HG02588 (cell line): ENCODE results near the gene PRKG1.
"Not testable (repeated sequence)": the region's sequence is repeated elsewhere in the genome, so short reads cannot be mapped to it uniquely, and the experiment has no call there.

ENCODE experiments used
- ATAC-seq: cut with Tn5 transposase; IDR thresholded peaks from one replicate; pipeline ENCODE4 v1.9.1; 2021; ENCODE audit warnings: mild to moderate bottlenecking, moderate library complexity; ENCODE audit not compliant: unreplicated experiment

The PRKG1 gene

DNA sequence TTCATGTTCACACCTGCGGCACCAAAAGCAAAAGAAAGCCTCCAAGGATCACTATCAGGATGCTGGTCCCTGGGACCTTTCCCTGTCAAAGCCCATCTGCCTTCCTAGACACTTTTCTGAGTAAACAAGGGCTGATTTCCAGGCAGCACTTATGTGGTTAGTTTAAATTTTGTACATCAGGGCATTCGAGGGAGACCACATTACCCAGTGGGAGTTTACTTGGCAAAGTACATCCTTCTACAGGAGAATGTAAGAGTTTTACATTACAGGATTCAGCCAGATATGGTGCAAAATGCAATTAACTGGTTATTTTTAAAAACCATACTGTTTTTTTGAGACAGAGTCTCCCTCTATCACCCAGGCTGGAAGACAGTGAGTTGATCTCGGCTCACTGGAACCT lies 493.0 kb downstream of the PRKG1 start:
- ATAC-seq: no peak

DNA sequence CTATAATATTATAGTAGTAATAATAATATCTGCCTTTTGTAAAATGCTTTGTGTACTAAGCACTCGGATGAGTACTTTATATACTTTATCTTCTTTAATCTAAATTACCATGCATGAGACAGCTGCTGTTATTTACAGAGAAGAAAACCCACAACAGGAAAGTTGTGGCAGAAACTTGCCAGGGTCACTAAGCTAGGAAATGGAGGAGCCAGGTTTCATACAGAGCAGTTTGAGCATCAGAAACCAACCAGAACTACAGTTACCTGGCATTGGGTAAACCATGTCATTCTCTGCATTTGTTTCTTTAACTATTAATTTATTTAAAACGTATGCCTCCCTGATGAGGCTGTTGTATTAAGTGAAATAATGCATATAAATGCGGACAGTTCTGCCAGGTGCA lies 495.2 kb downstream of the PRKG1 start:
- no peak for ATAC-seq

DNA sequence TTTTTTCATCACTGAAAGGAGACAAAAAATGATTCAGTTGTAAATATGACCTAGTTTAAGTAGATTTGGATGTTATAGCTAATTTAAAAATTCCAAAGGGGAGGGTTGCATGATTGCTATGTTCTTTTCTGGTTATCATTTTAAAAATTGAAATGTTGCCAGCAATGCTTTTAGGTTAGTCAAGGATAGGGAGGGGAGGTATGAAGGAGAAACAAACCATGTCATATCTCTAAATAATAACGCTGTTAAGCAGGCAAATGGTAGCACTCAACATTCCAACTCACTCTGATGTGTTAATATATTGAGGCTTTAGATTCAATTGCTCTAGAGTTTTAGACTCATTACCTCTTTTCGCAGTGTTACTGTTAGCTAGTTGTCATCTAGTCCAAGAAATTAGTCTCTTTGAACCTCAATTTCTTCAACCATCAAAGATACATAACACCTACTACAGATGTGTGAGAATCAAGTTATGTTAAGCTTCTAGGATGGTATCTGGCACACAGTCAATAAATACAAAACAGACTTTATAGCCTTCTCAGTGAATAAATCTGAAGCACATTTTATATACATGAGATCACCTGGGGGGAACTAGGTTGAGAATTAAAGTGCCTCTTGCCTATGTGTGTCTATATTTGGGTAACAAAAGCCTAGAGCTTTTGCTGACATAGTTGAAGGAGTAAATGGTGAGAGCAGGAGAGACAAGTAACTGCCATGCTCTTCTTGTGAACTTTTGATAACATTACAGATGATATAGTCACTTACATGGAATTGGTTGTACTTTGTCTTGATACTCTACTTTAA lies 500.2 kb downstream of the PRKG1 start:
- ATAC-seq: no peak

DNA sequence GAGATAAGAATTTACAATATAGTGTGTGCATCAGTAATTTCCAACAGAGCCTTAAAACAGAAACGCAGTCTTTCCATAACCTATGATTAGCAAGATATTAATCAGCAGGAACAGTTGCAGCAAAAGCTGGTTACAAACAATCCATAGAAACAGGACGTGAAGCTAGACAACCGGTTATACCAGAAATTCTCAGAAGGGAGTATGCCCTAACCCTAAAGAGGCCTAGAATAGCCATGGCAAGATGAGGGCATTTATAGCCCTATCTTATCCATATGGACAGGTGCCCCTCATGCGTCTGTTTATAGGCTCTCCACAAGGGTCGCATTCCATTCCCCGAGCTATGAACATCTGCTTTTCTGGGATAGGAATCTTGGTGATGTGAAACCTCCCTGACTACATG lies 506.9 kb downstream of the PRKG1 start:
- not testable (repeated sequence) for ATAC-seq

DNA sequence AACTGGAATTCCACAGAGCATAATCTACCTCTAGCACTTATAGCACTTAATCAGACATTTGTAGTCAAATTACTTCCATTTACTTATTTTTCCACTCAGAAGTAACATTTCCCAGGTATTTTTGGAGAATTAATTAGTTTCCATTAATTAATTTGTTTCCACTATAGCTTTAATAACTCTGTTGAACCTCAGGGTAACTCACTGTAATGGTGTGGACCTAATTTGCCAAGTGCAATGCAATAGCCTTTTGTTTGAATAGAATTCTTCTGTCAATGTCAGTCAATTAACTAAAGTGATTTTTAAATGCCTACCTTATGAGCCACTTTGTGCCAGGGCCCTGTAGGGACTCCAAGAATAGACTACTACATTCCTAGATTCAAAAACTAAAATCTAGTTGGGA lies 509.7 kb downstream of the PRKG1 start:
- no peak for ATAC-seq

DNA sequence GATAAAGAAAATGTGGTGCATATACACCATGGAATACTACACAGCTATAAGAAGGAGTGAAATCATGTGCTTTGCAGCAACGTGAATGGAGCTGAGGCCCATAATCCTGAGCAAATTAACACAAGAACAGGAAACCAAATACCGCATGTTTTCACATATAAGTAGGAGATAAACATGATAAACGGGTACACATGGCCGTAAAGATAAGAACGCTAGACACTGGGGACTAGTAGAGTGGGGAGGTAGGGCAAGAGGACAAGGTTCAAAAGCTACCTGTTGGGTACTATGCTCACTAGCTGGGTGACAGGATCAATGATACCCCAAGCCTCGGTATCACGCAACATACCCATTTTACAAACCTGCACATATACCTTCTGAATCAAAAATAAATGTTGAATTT lies 511.5 kb downstream of the PRKG1 start:
- ATAC-seq: no peak

GRCh38 chr10:51588984-51589383 lies 514.7 kb downstream of the PRKG1 start:
- ATAC-seq: no peak

- ATAC-seq: no peak
Measured at GRCh38 chr10:51590818-51591217, 516.5 kb downstream of the PRKG1 start.

GRCh38 chr10:51596695-51597094 lies 522.4 kb downstream of the PRKG1 start:
- no peak for ATAC-seq

- no peak for ATAC-seq
Measured at GRCh38 chr10:51599647-51600046, 525.4 kb downstream of the PRKG1 start.

GRCh38 chr10:51602326-51602725 lies 528.0 kb downstream of the PRKG1 start:
- ATAC-seq: no peak

GRCh38 chr10:51604579-51604978 lies 530.3 kb downstream of the PRKG1 start:
- no peak for ATAC-seq

DNA sequence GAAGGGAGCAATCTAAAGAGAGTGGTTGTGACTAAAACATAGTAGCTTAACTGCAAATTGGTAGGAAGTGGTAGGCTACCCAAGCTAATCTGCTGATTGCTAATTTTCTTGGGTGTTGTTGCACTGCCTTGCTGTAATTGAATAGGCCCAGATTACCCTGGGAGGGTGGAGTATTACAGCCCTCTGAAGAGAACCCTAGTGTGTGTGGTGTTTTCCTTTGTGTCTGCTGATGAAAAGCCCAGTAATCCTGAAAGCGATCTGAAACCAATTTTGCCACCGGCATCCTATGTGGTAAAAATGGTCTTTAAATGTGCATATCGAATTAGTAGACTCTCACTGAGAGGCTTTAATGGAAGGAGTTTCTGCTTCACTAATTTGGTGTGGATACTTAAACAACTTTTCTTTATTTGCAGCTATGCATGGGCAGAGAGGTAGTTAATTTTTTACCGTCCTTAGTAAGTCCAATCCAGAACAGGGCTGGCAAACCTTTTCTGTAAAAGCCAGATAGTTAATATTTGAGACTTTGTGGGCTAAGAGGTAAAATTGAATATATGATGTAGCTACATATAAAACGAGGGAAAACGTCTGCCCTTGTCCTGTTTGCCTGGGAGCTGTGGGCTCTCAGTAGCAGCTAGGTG lies 532.7 kb downstream of the PRKG1 start:
- ATAC-seq: no peak

- no peak for ATAC-seq
Measured at GRCh38 chr10:51607463-51607835, 533.2 kb downstream of the PRKG1 start.

- ATAC-seq: no peak
Measured at GRCh38 chr10:51608211-51608610, 533.9 kb downstream of the PRKG1 start.

- no peak for ATAC-seq
Measured at GRCh38 chr10:51615764-51616298, 541.5 kb downstream of the PRKG1 start.

- no peak for ATAC-seq
Measured at GRCh38 chr10:51617576-51618235, 543.4 kb downstream of the PRKG1 start.

- no peak for ATAC-seq
Measured at GRCh38 chr10:51619365-51619764, 545.1 kb downstream of the PRKG1 start.

DNA sequence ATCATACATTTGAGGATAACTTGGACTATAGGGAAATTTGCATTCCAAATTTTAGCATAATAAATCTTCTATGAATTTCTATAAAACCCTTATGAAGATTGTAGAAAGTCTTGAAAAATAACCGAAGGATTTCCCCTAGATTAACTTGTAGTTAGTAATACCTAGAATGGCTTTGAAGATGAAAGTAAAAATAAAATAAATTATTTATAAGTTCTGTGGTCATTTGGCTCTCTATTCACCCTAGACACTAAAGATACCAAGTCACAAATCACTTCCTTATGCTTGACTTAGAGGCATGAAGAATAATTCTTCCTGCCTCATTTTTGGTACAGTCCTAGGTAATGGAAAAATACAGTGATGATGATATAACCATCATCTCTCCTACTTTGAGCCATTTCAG lies 545.8 kb downstream of the PRKG1 start:
- no peak for ATAC-seq

DNA sequence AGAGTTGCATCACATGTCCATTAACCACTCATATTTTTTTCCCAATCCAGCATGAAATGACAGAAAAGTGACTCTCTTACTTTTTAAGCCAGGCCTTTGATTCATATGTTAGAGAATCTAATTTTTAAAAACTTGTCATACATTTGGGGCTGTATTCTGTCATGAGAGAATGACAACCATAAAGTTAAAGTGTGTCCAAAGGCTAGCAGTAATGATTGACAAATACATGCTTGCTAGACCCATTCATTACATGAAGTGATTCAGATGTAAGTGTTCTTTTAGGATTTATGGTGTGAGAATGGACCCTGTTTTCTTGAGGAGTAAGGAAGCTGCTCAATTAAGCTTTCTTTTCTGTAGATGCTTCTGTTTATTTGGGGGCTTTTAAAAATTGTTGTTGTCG lies 549.7 kb downstream of the PRKG1 start:
- ATAC-seq: no peak

GRCh38 chr10:51629934-51630639 lies 555.8 kb downstream of the PRKG1 start:
- ATAC-seq: no peak
